Fibroblast of the conjunctiva (primary cell): Measurements from ENCODE around the gene AKAP13.

ENCODE experiments used
- DNase-seq: peaks from one replicate; pipeline ENCODE4 v3.0.0-alpha.2; 2010; ENCODE audit warnings: low read depth

AKAP13 gene

DNA sequence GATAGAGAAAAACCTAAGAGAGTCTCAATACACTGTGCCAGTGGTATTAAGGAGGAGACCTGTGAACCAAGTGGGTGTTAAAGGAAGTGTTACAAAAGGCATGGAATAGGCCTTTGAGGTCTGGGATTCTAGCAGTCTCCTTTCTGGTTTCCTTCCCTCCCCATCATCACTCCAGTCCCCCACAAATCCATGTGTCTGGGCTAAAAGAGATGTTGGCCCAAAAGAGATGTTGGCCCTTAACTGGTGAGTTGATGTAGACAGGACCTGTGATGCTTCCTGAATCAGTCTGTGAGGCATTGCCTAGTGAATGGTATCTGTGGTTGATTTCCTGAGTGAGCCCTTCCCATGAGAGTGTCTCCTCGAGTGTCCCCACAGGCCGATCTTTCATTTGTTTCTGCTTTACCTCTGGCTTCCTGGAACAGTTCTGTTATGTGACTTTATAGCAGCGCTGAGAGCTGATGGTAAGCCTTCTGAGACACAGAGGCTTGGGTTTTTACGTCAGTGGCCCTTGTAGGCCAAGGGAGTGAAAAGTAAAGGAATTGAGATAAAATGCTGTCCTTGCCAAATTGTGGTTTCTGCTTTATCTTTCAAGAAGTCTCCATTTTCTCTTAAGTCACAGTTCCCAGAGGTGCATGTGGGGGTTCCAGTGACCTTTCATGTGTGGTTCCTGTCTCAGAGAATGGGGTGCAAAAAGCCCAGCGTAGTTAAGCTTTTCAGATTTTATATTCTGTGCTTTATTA lies 326.5 kb downstream of the AKAP13 start:
- no peak for DNase-seq

DNA sequence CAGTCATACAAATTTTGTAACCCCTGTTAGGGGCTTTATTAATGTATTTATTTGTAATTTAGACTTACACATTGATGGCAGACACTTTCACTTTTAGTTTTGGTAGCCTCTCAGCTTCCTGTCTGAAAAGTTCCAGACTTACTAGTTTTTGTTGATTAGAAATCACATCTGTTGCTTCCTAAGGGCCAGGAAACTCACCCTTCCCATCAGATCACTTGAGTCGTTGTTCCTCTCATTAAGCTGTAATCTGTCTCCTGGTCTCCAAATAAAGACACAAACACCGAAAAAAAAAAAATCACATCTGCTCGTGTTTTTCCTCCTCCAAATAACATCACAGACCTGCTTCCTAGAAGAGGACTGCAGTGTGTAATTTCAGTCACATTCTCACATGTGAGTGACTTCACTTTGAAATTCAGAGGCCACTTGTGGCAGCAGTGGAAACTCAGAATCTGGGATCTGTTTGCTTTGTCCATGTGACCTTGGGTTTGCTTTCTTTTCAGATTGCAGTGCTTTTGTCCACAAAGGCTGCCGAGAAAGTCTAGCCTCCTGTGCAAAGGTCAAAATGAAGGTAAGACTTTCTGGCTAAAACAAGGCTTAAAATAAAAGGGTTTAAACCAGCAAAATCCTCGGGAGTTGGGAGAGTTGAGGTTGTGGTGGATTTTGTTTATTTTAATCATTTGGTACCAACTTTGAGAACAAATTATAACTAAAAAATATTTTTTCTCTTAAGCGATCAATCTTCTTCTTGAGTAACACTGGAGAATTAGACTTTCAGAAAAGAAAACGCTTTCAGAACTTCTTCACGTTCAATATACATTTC lies 327.3 kb downstream of the AKAP13 start:
- no peak for DNase-seq

DNA sequence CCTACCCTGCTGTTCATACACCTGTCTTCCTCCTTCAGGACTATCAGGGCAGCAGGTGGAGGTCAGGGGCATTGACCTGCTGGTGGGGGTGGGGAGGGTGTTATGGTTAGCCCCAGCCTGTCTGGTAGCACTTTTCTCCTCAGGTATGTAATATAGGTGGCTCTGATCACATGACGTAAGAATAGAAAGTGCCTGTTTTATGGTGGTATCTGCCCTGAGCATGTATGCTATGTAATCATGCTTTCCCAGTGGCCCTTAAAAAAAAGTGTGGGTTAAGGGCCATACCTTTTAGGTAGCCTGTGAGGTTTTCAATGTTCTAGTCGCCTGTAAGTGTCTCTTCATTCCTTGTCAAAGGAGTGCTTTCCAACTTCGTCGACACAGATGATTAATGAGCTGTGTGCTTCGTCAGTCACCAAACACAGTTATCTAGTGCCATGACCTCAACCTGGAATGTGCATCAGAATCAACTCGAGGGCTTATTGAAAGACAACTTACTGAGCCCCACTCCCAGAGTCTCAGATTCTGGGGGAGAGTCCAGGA lies 328.1 kb downstream of the AKAP13 start:
- no peak for DNase-seq

DNA sequence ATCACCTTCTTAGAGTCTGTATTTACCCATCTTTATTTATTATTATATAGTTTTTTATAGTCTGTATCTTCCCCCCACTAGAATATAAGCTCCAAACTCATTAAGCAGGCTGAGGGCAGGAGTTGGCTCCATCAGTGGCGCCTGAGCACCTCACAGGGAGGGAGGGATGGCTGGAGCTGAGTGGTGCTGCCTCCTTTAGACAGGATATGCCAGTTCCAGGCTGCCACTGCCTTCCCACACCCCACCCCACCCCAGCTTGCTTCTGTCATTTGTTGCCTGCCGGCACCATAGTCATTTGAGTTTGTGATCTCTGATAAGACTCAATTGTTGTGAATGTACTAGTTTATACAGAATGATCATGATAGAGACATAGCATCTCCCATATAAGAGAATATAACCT lies 328.8 kb downstream of the AKAP13 start:
- DNase-seq = no peak

DNA sequence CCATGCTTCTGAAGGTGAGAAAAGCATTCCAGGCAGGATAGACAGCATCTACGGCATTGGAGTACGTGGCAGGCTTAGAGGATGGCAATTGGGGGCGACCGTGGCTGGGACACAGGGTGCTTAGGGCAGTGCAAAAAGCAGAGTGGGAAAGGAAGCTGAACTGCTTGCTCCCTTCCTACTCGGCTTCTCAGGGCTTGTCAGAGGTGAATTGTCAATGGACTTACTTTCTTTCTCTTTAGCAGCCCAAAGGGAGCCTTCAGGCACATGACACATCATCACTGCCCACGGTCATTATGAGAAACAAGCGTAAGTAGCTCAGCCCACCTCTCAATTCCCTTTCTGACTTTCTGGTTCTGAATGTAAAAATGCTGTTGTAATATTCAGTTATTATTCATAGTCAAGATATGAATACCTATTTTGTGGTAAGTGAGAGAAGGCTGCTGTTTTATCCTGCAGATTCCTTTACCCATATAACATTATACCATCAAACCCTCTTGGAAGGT lies 330.0 kb downstream of the AKAP13 start:
- DNase-seq = no peak

DNA sequence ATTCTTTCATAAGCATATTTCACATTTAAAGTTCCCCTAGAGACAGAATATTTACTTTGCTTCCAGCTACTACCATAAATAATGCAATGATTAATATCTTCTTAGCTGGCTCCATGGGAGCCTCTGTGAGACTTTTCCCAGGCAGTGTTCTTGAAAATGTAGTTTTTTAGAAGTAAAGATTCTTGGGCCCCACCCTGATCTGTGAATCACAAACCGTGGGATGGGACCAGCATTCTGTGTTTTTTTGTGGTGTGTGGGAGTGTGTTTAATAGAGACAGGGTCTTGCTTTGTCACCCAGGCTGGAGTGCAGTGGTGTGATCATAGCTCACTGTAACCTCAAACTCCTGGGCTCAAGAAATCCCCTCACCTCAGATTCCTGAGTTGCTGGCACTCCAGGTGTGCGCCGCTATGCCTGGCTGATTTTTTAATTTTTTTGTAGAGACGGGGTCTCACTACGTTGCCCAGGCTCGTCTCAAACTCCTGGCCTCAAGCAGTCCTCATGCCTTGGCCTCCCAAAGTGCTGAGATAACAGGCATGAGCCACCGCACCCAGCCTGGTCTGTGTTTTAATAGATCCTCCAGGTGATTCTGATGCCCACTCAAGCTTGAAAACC lies 331.3 kb downstream of the AKAP13 start:
- DNase-seq = no peak

DNA sequence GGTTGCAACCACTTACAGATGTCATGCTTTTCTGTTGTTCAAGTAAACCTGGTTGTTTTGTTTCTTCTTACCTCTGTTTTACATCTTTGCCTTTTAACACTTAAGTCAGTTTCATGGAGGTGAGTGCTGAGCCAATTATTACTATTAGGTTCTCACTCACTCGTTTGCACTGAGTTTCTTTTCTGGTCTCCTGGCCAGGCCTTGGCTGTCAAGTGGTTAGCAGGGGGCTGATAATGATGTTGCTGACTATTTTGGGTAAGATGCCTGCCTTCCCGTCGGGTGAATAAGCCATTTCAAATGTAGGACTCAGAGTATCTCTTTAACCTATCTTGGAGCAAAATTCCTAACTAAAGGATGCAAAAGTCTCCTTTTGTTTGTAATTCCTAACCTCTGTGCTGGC lies 335.9 kb downstream of the AKAP13 start:
- DNase-seq = no peak

DNA sequence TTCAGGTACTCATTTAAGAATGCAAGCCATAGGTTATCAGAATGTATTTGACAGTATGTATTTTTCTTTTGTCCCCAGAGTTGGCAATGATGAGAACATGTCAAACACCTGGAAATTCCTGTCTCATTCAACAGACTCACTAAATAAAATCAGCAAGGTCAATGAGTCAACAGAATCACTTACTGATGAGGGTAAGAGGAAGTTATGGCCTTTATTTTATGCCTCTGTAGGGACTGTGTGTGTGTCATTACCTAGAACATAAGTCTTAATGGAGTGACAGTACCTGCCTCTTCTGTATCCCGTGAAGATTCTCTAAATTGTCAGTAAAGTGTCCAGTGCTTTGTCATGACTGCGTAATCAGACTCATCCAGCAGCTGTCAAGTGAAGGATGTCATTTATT lies 336.8 kb downstream of the AKAP13 start:
- DNase-seq = no peak

DNA sequence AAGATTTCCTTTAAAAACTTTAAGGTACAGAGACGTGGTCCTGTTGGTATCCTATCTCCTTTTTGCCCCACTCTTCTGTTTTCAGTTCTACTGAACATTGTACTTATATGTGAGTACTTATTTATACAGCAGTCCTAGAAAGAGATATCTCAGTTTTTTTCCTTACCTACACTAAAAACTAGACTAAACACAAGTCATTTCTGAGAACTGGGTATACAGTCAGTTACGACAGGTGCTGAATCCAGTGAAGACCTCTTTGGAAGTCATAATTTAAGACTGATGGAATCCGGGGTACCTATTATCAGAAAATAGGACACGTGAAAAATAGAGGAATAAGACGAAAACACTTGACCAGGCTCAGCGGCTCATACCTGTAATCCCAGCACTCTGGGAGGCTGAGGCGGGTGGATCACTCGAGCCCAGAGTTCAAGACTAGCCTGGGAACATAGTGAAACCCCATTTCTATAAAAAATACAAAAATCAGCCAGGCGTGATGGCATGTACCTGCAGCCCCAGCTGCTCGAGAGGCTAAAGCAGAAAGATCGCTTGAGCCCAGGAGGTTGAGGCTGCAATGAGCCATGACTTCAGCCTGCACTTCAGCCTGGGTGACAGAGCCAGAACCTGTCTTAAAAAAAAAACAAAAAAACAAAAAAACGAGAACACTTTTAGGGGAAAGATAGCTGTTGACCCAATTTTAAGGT lies 338.0 kb downstream of the AKAP13 start:
- DNase-seq = no peak

DNA sequence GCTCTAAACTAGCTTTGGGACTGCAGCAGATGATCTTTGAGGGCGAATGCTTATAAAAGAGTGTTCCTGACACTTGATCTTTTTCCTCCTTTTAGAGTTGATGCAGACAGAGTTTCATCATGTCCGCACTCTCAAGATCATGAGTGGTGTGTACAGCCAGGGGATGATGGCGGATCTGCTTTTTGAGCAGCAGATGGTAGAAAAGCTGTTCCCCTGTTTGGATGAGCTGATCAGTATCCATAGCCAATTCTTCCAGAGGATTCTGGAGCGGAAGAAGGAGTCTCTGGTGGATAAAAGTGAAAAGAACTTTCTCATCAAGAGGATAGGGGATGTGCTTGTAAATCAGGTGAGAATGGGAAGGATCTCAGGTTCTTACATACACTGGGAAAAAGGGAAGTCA lies 338.6 kb downstream of the AKAP13 start:
- DNase-seq = no peak

DNA sequence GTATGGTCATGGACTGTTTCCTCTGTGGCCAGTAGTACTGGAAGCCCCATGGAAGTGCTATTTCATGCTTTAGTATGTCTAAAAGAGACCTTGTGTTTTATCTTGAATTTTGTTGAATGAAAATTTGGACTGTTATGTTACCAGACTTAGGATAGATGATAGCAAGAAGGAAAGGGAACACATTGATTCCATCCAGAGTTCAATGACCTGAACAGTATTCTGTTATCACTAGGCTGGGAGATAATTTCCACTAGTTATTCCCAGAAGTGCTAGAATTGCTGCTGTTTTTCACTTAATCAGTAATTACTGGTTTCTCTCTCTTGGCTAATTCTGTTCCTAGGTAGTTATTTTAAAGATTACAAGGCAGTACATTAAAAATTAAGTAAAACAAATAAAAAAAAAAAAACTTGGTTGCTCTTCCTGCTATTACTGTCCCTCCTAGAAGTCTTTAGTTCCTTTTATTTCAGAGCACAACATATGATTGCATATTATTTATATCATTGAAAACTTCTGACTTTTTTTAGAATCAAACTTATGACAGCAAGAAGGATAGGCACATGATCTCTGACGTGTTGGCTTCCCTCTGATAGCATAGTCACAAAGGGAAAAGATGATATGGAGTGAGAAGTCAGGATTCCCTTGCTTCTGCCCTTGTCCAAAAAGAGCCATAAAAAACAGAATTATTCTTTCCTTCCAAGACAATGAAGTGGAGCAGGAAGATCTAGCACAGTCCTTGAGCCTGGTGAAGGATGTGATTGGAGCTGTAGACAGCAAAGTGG lies 342.2 kb downstream of the AKAP13 start:
- DNase-seq = no peak

DNA sequence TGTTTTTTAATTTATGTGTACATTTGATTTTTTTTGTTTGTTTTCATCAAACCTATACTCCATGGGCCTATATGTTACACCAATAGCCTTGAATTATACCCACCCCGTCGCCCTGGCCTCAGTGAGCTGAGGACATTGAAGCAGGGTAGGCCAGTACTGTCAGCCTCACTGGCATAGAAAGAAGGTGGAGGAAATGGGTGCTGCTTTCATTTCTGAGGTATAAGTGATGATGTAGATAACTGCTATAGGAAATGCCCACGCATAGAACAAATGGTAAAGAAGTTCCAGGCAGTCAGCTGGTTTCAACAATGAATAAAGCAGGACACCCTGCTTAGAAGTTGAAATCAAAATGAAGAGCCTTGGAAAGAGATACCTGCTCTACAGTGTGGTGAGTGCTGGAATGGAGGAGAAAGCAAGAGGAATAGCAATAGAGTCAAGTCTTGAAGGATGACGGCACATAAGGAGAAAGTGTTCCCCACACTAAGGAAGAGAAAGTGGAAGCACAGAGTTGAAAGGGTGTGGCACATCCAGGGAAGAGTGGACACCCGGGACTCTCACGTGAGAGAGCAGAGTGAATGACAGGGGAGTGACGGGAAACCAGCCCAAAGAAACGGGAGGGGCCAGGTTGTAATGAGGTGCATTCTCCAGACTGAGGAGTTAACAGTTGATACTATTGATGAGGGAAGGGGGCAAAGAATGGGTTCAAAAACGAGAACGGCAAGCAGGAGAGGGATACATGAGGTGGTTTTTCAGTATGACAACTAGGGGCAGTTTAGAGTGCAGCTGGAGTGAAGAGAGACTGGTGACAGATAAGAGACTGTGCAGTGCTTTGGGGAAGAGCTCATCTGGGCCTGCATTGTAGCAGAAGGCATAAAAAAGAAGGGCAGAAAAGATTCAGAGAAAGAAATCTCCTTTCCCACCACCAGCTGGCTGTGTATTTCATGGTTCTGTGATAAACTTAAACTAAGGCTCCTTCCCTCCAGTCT lies 343.9 kb downstream of the AKAP13 start:
- DNase-seq = no peak

DNA sequence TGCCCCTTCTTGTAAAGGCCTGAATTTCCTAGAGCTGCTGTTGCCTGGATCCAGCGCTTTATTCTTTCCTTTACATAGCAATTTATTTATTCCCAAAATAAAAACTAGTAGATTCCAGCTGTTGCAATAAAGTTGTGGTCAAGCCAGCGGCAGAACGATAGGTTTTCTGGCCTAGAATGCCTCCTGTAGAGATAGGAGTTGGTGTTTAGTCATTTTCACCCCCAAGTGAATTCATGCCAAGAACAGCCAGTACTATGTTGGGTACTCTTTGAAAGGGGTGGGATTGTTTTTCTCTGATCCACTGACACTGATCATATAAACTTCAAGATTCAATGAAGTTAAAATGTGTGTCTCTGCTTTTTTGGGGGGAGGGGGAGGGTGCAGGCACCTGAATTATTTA lies 344.6 kb downstream of the AKAP13 start:
- DNase-seq = no peak

DNA sequence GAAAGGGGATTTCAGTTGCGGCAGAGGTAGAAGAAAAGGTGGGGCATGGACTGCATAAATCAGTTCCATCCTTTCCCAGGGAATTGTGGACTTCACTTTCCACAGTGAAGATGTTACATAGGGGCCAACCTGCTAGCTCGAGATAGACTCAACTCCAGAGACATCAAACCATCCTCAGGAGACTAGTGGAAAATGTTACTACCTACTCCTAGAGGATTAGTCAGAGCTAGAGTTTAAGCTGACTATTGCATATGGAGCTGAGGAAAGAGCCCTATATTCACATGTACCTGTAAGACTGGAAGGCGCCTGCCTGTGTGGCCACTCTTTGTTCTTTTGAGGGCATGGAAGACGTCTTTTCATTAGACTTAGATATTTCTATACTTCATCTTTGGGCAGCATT lies 345.2 kb downstream of the AKAP13 start:
- no peak for DNase-seq

DNA sequence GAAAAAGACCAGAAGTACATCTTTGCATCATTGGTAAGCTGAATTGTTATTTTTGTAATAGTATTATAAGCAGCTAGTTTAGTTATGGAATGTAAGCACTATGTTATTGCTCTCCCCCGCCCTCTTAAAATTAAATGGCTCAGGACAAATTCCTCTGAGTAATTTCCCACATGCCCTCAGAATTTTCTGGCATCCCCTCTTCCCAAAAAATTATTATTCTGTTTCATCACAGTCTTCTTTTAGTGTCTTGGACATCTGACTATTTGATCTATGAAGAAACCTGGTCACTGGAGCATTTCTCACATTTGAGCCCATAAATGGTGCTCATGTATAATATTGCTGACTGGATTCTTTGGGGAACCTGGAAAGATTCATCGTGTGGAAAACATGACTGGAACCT lies 346.1 kb downstream of the AKAP13 start:
- no peak for DNase-seq

DNA sequence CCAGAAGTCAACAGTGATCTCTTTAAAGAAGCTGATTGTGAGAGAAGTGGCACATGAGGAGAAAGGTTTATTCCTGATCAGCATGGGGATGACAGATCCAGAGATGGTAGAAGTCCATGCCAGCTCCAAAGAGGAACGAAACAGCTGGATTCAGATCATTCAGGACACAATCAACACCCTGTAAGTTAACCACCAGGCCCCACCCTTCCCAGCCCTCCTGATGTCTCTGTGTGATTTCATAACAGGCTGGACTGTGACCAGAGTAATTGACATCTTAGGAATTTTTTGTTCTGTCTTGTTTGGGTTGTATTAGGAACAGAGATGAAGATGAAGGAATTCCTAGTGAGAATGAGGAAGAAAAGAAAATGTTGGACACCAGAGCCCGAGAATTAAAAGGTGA lies 346.7 kb downstream of the AKAP13 start:
- no peak for DNase-seq

DNA sequence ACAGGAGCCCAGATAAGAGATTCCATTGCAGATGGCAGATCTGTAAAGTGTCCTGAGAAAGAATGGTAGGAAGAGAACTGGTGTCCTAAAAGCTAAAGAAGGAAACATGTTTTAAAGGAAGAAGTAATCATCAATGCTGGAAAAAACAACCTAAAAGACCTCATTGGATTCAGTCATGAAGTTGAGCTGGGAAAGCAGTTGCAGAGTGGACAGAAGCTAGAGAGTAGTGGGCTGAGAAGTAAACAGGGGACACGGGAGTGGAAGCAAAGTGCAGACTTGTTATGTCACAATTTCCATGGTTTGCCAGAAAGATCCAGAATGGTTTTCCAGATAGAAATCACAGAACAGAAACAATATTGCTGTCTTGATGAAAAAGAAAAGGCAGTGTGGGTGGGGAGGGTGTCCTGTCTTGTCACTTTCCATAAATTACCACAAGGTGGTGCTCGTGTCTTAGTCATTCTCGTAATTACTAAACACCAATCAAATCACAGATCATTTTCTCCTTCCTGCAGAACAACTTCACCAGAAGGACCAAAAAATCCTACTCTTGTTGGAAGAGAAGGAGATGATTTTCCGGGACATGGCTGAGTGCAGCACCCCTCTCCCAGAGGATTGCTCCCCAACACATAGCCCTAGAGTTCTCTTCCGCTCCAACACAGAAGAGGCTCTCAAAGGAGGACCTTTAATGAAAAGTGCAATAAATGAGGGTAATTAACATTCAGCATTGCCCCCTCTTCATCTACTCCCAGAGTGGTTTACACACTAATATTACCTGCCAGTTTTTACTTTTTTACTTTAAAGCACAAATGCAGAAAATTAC lies 349.8 kb downstream of the AKAP13 start:
- DNase-seq = peak; percentile 57

DNA sequence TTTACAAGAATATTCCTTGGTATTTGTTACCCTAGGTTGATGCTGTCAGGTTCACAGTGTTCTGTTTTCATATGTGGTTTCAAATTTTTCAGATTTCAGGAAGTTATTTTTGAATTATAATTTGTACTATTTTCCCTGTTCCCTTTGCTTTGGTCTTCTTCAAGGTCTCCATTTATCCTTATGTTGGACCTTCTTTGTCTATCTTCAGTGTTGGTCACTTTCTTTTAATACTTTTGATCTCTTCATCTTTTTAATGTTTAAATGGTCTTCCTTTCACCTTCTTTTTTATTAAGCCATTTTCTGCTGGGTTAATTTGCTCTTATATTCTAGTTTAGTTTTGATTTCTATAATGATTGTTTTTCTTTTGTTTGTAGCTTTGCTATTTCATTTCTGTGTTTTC lies 353.0 kb downstream of the AKAP13 start:
- DNase-seq = no peak

DNA sequence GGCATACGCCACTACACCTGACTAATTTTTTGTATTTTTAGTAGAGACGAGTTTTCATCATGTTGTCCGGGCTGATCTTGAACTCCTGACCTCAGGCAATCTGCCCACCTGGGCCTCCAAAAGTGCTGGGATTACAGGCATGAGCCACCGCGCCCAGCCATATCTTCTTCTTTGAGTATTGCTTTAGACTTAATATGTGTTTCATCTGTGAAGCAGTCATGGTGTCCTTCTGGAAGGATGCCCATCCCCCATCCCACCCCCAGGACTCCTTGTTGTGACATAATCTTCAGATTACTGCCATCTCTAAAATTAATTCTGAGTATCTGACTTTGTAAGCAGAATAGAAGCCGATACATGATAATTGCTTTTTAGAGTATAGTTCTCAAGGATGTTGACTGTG lies 356.7 kb downstream of the AKAP13 start:
- no peak for DNase-seq
